ENCODE results near the gene ZDHHC22.
A peak's percentile ranks its signal among the peaks of the same experiment; 100 is the strongest.

Gene ZDHHC22

GRCh38 chr14:77102154-77102553, 39.4 kb downstream of the ZDHHC22 start:
- FAIRE-seq, result no peak

DNA sequence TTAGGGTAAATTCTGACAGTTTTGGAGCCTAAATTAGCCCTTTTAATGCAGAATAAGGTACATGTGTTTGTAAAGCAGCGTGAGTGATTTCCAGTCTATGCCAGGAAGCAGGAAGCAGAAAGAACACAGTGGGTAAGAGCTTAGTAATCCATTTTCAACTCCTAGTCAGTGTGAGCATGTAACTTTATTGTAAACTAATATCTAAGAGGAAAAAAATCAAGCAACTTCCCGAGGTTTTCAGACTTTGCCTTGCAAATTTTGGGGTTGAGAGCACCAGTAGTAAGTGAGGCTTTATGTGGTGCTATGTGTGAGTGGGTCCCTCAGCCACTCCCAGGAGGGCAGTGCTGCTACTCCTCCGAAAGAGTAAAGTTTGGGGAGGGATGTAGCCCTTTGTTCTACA, 40.6 kb downstream of the ZDHHC22 start:
- no peak for FAIRE-seq

DNA sequence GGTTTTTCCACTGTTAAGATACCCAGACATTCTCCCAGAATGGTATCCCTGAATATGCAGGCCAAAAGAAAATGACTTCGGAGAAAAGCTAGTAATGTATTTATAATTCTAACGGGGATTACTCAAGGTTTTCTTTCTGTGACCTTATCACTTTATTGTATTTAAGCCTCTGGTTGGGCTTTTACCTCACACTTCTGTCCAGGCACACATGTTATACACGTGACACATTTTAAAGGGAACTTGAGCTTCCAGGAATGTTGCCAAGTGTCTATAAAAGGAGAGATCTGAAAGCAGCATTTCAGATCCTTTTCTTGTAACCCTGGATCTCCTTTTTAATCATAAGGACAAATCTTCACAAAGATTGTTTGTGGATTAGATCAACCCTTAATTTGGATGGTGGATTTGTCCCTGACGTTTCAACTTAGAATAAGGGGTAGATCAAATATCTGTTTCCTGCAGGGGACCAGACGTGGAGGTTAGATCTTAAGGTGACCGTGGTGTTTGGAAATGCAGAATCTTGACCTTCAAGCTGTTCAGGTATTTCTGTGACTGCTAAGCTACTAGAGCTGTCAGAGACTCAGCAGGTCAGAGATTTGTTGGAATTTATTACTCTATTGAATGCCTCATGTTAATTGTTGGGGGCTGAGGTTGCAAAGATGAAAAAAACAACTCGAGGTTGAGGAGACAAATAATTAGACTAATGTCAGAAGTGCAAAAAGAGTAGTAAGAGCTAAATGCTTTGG, 42.0 kb downstream of the ZDHHC22 start:
- no peak for FAIRE-seq

DNA sequence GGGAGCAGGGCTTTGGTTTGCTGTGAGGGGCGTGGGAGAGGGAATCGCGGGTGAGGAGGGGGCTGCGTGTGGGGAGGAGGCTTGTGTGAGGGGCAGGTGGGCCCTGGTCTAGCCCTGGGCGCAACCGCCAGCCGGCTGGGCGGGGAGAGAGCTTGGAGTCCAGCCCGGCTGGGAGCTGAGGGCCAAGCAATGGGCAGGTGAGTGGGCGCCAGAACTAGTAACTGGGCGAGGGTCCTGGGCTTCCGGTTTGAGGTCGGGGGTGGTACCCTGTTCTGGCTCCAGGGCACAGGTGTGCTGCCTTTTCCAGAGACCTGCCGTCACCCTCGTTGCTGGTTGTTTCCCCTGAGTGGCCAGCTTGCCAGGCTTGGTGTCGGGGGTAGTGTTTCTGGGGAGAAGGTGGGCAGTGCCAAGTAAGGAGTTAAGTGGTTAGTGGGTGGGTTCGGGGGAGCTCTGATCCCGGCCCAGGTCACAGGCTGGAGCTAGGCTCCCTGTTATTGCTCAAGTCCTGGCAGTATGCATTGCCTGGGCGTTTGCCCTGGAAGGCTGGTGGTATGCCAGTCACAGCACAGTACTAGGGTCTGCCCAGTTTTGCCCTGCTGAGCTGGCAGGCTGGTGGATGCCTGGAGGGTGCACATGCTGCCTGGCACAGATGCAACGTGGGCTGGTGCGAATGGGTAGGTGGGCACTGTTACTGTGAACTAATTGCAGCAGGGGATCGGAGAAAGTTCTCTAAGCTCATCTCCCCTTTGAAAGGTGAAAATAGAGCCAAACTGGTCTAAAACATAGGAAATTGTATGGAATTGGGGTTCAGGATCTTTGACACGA, 42.9 kb downstream of the ZDHHC22 start:
- no peak for FAIRE-seq

- peak; percentile 97 for FAIRE-seq
Measured at GRCh38 chr14:77097700-77098528, 43.7 kb downstream of the ZDHHC22 start, which contains the start of gene CIPC. TSS of gene CIPC (plus strand) at chr14:77098258. CDS start at chr14:77105709, 7,451 bp downstream.

- no peak for FAIRE-seq
Measured at GRCh38 chr14:77097006-77097699, 44.4 kb downstream of the ZDHHC22 start.

GRCh38 chr14:77094672-77095284, 46.8 kb downstream of the ZDHHC22 start:
- peak; percentile 81 for FAIRE-seq

DNA sequence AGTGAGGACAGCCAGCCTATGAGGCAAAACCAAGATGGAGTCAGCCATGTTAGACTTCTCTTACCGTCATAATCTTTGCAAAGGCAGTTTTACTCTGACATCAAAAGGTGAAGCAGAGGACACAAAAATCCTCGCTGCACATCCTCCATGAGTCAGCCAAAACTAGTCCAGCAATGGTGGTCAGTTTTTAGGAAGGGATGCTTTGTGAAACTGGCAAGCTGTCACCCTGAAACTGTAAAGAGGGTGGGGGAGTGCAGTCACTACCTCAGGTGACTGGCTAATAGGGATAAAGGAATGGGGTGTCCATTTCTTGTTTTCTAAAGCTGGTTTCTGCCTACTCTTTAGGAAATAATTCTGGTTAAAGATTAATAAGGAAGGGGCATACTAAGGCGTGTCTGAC, 48.9 kb downstream of the ZDHHC22 start:
- no peak for FAIRE-seq

- no peak for FAIRE-seq
Measured at GRCh38 chr14:77091518-77091917, 50.1 kb downstream of the ZDHHC22 start.

- no peak for FAIRE-seq
Measured at GRCh38 chr14:77088645-77089044, 52.9 kb downstream of the ZDHHC22 start.

GRCh38 chr14:77088219-77088618, 53.4 kb downstream of the ZDHHC22 start:
- no peak for FAIRE-seq

DNA sequence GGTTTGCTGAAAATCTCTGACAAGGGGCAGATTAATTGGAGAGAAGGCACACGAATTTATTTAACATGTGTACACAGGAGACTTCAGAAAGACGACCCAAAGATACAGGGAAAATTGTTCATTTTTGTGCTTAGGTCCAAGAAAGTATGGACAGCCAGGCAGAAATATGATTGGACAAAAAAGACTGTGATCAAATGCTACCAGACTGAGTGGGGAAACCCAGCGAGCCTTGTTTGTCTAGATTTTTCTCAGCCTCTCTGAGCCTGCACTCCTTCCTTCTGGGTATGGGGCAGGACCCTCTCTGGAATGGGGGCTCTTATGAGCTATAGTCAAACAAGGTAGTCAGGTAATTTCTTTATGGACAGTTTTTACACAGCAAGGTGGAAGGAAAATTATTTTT, 54.0 kb downstream of the ZDHHC22 start:
- no peak for FAIRE-seq

- FAIRE-seq, result no peak
Measured at GRCh38 chr14:77086951-77087350, 54.6 kb downstream of the ZDHHC22 start.

GRCh38 chr14:77086017-77086727, 55.4 kb downstream of the ZDHHC22 start:
- FAIRE-seq, result no peak

DNA sequence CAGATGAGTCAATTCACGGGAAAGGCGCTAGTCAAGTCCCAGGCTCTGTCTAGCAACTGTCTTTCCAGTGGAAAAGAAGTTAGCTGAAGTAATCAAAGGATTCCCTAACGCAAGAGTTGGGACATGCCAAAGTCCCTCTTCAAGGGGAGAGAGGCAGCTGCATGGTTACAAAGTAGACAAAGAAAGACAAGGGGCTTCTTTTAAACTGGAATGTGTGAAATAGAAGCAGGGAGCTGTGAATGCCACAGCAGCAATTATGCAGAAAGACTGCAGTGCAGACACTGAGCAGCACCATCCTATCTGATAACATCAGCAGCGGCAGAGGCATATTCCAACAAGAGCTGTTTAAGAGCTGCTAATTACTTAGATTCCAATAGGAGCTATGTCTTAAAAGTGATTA, 56.1 kb downstream of the ZDHHC22 start:
- FAIRE-seq, result no peak

GRCh38 chr14:77084985-77085384, 56.6 kb downstream of the ZDHHC22 start:
- FAIRE-seq, result no peak

DNA sequence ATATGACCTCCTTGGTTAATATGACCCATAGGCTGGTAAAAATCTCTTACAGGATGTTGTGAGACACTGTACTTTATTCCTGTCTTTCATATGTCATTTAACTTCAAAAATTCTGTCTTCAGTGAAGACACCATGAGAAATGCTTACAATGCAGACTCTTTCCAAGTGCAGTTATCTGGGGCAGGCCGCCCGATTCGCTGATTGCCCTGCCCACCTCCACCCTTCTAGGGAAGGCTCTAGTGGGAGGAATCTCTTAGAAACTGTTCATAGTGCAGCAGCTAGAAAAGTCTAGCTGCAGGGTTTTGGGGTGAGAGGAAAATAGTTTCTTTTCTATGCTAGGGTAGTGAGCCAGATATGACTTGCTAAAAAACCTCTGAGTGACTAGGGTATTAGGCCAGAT, 58.5 kb downstream of the ZDHHC22 start:
- no peak for FAIRE-seq

- FAIRE-seq, result no peak
Measured at GRCh38 chr14:77082356-77082755, 59.2 kb downstream of the ZDHHC22 start.

Data from G401.6 (cell line).